AG09309 (cell line): ENCODE results near the gene KRTAP10-8.
"Not testable (repeated sequence)": the region's sequence is repeated elsewhere in the genome, so short reads cannot be mapped to it uniquely, and the experiment has no call there.

ENCODE experiments used
- DNase-seq: peaks from one replicate; pipeline ENCODE4 v3.0.0-alpha.2; 2010; ENCODE audit warnings: low read depth
- H3K4me3 ChIP-seq: 2 replicates; pipeline ENCODE4 v1.5.1; 2011; ENCODE audit warnings: mild to moderate bottlenecking, low read depth, low read length, moderate library complexity; ENCODE audit not compliant: control insufficient read depth
- TF ChIP-seq, protein P1 (sequence below): IDR thresholded peaks from 2 replicates; pipeline ENCODE4 v1.5.1; 2011; ENCODE audit warnings: mild to moderate bottlenecking, low read depth, low read length, inconsistent platforms; ENCODE audit not compliant: insufficient read depth, control insufficient read depth; ENCODE audit errors: missing control alignments

The KRTAP10-8 gene

DNA sequence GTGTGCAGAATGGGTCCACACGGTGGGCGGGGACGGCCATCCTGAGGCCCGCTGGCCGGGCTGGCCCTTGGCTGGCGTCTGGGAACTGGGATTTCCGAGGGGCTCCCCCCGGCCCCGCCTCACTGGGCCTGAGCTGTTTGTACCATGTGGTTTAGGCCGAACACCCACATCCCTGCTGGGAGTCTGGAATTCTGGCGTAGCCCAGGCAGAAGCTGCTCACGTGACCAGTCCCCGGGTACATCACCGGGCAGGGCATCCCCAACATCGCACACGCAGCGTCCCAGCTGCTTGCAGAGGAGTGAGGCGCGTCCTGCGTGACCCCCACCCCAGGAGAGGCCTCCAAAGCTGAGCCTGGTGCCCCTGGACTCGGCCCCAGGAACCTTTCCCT lies 9.4 kb upstream of the KRTAP10-8 start:
- TF ChIP-seq, protein P1, sequence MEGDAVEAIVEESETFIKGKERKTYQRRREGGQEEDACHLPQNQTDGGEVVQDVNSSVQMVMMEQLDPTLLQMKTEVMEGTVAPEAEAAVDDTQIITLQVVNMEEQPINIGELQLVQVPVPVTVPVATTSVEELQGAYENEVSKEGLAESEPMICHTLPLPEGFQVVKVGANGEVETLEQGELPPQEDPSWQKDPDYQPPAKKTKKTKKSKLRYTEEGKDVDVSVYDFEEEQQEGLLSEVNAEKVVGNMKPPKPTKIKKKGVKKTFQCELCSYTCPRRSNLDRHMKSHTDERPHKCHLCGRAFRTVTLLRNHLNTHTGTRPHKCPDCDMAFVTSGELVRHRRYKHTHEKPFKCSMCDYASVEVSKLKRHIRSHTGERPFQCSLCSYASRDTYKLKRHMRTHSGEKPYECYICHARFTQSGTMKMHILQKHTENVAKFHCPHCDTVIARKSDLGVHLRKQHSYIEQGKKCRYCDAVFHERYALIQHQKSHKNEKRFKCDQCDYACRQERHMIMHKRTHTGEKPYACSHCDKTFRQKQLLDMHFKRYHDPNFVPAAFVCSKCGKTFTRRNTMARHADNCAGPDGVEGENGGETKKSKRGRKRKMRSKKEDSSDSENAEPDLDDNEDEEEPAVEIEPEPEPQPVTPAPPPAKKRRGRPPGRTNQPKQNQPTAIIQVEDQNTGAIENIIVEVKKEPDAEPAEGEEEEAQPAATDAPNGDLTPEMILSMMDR: no peak
- H3K4me3 ChIP-seq: no peak overlapping the region
- DNase-seq: no peak

GRCh38 chr21:44603109-44603875 lies 8.6 kb upstream of the KRTAP10-8 start:
- TF ChIP-seq, protein P1: no peak
- H3K4me3 ChIP-seq: no peak overlapping the region
- DNase-seq: no peak

DNA sequence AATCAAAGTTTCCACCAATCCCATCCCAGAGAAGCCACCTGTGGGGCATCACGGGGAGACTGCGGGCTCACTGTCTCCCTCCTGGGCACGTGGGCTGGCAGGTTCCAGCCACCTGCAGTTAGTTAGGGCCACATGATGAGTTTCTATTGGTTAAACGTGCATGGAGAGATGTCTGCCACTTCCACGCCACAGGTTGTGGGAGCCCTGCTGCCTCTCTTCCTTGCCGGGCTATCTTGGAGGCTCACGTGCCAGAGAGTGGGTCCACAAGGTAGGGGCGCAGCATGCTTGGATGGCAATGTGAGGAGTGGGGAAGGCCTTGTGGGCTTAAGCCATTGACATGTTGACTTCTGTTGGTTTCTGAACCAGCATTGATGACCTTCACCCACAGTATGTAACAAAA lies 8.0 kb upstream of the KRTAP10-8 start:
- DNase-seq: no peak
- TF ChIP-seq, protein P1: no peak
- no peak overlapping the region for H3K4me3 ChIP-seq

DNA sequence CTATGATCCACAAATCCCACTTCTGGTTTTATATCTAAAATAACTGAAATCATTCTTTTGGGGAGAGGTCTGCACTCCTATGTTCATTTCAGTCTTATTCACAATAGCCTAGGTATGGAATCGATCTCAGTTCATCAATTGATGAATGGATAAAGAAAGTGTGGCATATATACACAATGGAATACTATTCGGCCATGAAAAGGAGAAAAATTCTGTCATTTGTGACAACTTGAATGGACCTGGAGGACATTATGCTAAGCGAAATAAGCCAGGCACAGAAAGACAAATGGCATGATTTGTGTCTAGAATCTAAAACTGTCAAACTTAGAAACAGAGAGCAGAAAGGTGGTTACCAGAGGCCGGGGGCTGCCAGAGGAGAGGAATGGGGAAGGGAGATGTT lies 5.4 kb upstream of the KRTAP10-8 start:
- TF ChIP-seq, protein P1: no peak
- no peak overlapping the region for H3K4me3 ChIP-seq
- DNase-seq: no peak

GRCh38 chr21:44609193-44609592 lies 2.7 kb upstream of the KRTAP10-8 start:
- no peak for DNase-seq
- TF ChIP-seq, protein P1: no peak
- H3K4me3 ChIP-seq: no peak overlapping the region

DNA sequence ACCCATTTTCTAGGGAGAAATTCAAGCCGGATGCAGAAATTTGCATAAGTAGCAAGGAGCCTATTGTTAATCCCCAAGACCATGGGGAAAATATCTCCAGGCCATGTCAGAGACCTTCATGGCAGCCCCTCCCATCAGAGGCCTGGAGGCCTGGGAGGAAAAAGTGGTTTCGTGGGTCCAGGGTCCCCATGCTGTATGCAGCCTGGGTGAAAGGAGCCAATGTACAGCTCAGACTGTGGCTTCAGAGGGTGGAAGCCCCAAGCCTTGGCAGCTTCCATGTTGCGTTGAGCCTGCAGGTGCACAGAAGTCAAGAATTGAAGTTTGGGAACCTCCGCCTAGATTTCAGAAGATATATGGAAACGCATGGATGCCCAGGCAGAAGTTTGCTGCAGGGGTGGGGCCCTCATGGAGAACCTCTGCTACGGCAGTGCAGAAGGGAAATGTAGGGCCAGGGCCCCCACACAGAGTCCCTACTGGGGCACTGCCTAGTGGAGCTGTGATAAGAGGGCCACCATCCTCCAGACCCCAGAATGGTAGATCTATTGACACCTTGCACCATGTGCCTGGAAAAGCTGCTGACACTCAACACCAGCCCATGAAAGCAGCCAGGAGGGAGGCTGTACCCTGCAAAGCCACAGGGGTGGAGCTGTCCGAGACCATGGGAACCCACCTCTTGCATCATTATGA lies 1.6 kb upstream of the KRTAP10-8 start:
- H3K4me3 ChIP-seq, DNase-seq: not testable (repeated sequence)

DNA sequence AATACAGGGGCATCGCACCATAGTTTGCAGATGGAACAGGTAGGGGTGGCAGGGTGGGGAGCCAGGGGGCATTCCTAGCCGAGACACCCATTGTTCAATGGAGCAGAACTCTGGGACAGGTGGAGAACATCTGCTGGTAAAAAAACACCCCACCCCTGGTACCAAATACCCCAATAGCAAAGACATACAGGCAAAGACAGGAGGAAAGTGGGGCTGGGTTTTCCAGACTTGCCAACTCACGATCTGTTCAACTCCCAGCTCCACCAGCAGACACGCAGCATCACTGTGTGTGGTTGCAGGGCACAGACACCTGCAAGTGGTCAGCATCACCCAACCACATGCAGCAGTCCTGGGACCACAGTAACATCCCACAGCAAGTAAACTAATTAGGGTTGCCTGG lies 328 bp upstream of the KRTAP10-8 start:
- H3K4me3 ChIP-seq: no peak overlapping the region
- TF ChIP-seq, protein P1: no peak
- DNase-seq: no peak
